Hematopoietic multipotent progenitor cell treated with erythropoietin and hydrocortisone succinate and interleukin-3 and kit ligand, for 8 days (in vitro differentiated cells): Measurements from ENCODE around the gene FARP1.

Source experiments
- DNase-seq: peaks from one replicate; pipeline ENCODE4 v3.0.0-alpha.2; 2015

FARP1 gene

GRCh38 chr13:98436233-98436910, 293.5 kb downstream of the FARP1 start:
- DNase-seq, result no peak

GRCh38 chr13:98438246-98439125, 295.6 kb downstream of the FARP1 start:
- no peak for DNase-seq

- no peak for DNase-seq
Measured at GRCh38 chr13:98439126-98439828, 296.4 kb downstream of the FARP1 start.

GRCh38 chr13:98439896-98440295, 297.0 kb downstream of the FARP1 start:
- no peak for DNase-seq

GRCh38 chr13:98440390-98441055, 297.6 kb downstream of the FARP1 start:
- DNase-seq, result no peak

GRCh38 chr13:98441056-98441676, 298.3 kb downstream of the FARP1 start:
- DNase-seq, result no peak

GRCh38 chr13:98442391-98443230, 299.7 kb downstream of the FARP1 start:
- DNase-seq, result no peak

- DNase-seq, result no peak
Measured at GRCh38 chr13:98443329-98443728, 300.4 kb downstream of the FARP1 start.

- no peak for DNase-seq
Measured at GRCh38 chr13:98443800-98444325, 301.0 kb downstream of the FARP1 start.

- DNase-seq, result no peak
Measured at GRCh38 chr13:98444381-98444780, 301.5 kb downstream of the FARP1 start.

- peak; percentile 74 for DNase-seq
Measured at GRCh38 chr13:98445340-98446233, 302.7 kb downstream of the FARP1 start.

- no peak for DNase-seq
Measured at GRCh38 chr13:98446234-98446621, 303.3 kb downstream of the FARP1 start.

- no peak for DNase-seq
Measured at GRCh38 chr13:98447130-98447529, 304.2 kb downstream of the FARP1 start.

GRCh38 chr13:98447881-98448641, 305.2 kb downstream of the FARP1 start:
- DNase-seq, result peak; percentile 25

- no peak for DNase-seq
Measured at GRCh38 chr13:98448642-98448928, 305.7 kb downstream of the FARP1 start.

- DNase-seq, result no peak
Measured at GRCh38 chr13:98449273-98449672, 306.4 kb downstream of the FARP1 start.

GRCh38 chr13:98450026-98450425, 307.1 kb downstream of the FARP1 start:
- no peak for DNase-seq

- no peak for DNase-seq
Measured at GRCh38 chr13:98450539-98451111, 307.7 kb downstream of the FARP1 start.
